Fibroblast of lung (primary cell): ENCODE measurements around the gene CDKN2D. TPM values are rescaled to one million over a fixed set of nuclear protein-coding genes. Genes with fewer than 3 reads are reported as not detected.

Experiments
- DNase-seq, 2 donors: peaks; one replicate each; pipeline versions ENCODE4 v3.0.0 to v3.0.0-alpha.2; 2010; ENCODE audit warnings: low read depth in 2 of 2
- H2AFZ ChIP-seq: 2 replicates; pipeline ENCODE4 v1.5.1; 2012; ENCODE audit warnings: low read length, control low read depth, inconsistent platforms
- H3K27ac ChIP-seq: 2 replicates; pipeline ENCODE4 v1.5.1; 2011; ENCODE audit warnings: low read length, control low read depth; ENCODE audit not compliant: insufficient read depth
- H3K27me3 ChIP-seq: 2 replicates; pipeline ENCODE4 v1.5.1; 2011; ENCODE audit warnings: mild to moderate bottlenecking, low read length; ENCODE audit not compliant: control insufficient read depth, insufficient read depth
- H3K36me3 ChIP-seq: 2 replicates; pipeline ENCODE4 v1.5.1; 2011; ENCODE audit warnings: low read length; ENCODE audit not compliant: control insufficient read depth, insufficient read depth
- H3K4me1 ChIP-seq: 2 replicates; pipeline ENCODE4 v1.5.1; 2011; ENCODE audit warnings: low read length; ENCODE audit not compliant: control insufficient read depth, insufficient read depth; ENCODE audit errors: extremely low read depth
- H3K4me2 ChIP-seq: 2 replicates; pipeline ENCODE4 v1.5.1; 2011; ENCODE audit warnings: low read length, control low read depth; ENCODE audit not compliant: insufficient read depth; ENCODE audit errors: extremely low read depth
- H3K4me3 ChIP-seq, 4 experiments: fragments of 200-600 bp in 1 of 4; sonication (generic) in 1 of 4; replicated peaks in 1 of 4; 2 replicates each; pipeline ENCODE4 v1.5.1; 2011 to 2016; ENCODE audit warnings: low read length in 4 of 4, low read depth in 3 of 4, mild to moderate bottlenecking in 3 of 4, control low read depth in 2 of 4, inconsistent platforms in 1 of 4, mixed read lengths in 1 of 4; ENCODE audit not compliant: insufficient read depth in 1 of 4; ENCODE audit errors: control extremely low read depth in 1 of 4
- H3K79me2 ChIP-seq: 2 replicates; pipeline ENCODE4 v1.5.1; 2012; ENCODE audit warnings: mild to moderate bottlenecking, low read length, inconsistent platforms; ENCODE audit not compliant: control insufficient read depth, insufficient read depth
- H3K9ac ChIP-seq: 2 replicates; pipeline ENCODE4 v1.5.1; 2011; ENCODE audit warnings: mild to moderate bottlenecking, low read length, control low read depth; ENCODE audit not compliant: insufficient read depth
- H3K9me3 ChIP-seq: 2 replicates; pipeline ENCODE4 v1.5.1; 2012; ENCODE audit warnings: low read depth, low read length; ENCODE audit not compliant: control insufficient read depth, insufficient read depth
- H4K20me1 ChIP-seq: 2 replicates; pipeline ENCODE4 v1.5.1; 2011; ENCODE audit warnings: low read length; ENCODE audit not compliant: control insufficient read depth, insufficient read depth; ENCODE audit errors: extremely low read depth
- EZH2 ChIP-seq: IDR thresholded peaks from 2 replicates; pipeline ENCODE4 v1.5.1; 2012; ENCODE audit warnings: low read length, control low read depth, mild to moderate bottlenecking; ENCODE audit errors: missing control alignments
- polyA plus RNA-seq, 2 donors: library from polyadenylated mRNA; depleted of rRNA in 1 of 2; stranded (reverse) in 1 of 2; unstranded in 1 of 2; fragments of >200 nt; gene quantifications; 2 replicates each; pipeline ENCODE4 v1.2.1, GENCODE V29; 2011 to 2012; ENCODE audit warnings: missing spikeins in 1 of 2
- total RNA-seq: library from RNA; depleted of rRNA; stranded (reverse); fragments of >200 nt; gene quantifications from 2 replicates; pipeline ENCODE4 v1.2.1, GENCODE V29; 2014
- TF ChIP-seq, protein P1 (sequence below), 2 donors: IDR thresholded peaks in 1 of 2; conservative IDR thresholded peaks in 1 of 2; 1 replicate in 1 of 2; 2 replicates in 1 of 2; pipeline ENCODE4 v1.5.1; 2011 to 2012; ENCODE audit warnings: low read length in 2 of 2, control low read depth in 1 of 2, inconsistent platforms in 1 of 2, low read depth in 1 of 2, mild to moderate bottlenecking in 1 of 2

The CDKN2D gene
- total and polyA plus RNA-seq, 2 donors (not counting 1 experiment from before 2014, with no cell fraction given) = 9.7 to 10.7 TPM

DNA sequence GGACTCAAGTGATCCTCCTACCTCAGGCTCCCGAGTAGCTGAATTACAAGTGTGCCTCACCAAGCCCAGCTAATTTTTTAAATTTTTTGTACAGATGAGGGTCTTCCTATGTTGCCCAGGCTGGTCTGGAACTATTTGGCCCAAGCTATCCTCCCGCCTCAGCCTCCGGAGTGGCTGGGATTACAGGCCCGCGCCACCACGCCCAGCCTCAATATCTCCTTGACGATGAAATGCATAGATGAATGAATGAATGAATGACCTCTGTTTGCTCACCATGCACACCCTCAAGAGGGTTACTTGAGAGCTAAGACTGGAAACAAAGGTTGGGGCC lies 33.2 kb upstream of the CDKN2D start:
- H3K4me2 ChIP-seq = no peak overlapping the region
- no peaks in the 10 kb centered on the region for H3K9me3 ChIP-seq
- peaks cover 6% of the 10 kb centered on the region for H3K4me1 ChIP-seq
- H3K4me3 ChIP-seq = peak overlapping the region in 2 of 4 experiments; percentile 17 to 22
- no peak overlapping the region for H2AFZ ChIP-seq
- no peak for DNase-seq
- TF ChIP-seq, protein P1, sequence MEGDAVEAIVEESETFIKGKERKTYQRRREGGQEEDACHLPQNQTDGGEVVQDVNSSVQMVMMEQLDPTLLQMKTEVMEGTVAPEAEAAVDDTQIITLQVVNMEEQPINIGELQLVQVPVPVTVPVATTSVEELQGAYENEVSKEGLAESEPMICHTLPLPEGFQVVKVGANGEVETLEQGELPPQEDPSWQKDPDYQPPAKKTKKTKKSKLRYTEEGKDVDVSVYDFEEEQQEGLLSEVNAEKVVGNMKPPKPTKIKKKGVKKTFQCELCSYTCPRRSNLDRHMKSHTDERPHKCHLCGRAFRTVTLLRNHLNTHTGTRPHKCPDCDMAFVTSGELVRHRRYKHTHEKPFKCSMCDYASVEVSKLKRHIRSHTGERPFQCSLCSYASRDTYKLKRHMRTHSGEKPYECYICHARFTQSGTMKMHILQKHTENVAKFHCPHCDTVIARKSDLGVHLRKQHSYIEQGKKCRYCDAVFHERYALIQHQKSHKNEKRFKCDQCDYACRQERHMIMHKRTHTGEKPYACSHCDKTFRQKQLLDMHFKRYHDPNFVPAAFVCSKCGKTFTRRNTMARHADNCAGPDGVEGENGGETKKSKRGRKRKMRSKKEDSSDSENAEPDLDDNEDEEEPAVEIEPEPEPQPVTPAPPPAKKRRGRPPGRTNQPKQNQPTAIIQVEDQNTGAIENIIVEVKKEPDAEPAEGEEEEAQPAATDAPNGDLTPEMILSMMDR (conservative IDR thresholded peaks at IDR 0.05 in 1 of 2, IDR thresholded peaks at IDR 0.05 in 1 of 2; ENCODE audit: low read depth in 1 of 2, low read length in 2 of 2) = no peak
- TF ChIP-seq EZH2 = no peak
- no peaks in the 10 kb centered on the region for H4K20me1 ChIP-seq
- H3K36me3 ChIP-seq = no peaks in the 10 kb centered on the region
- H3K9ac ChIP-seq = no peak overlapping the region
- H3K27me3 ChIP-seq = peaks cover 5% of the 10 kb centered on the region
- no peak overlapping the region for H3K27ac ChIP-seq
- H3K79me2 ChIP-seq = peaks cover 23% of the 10 kb centered on the region

DNA sequence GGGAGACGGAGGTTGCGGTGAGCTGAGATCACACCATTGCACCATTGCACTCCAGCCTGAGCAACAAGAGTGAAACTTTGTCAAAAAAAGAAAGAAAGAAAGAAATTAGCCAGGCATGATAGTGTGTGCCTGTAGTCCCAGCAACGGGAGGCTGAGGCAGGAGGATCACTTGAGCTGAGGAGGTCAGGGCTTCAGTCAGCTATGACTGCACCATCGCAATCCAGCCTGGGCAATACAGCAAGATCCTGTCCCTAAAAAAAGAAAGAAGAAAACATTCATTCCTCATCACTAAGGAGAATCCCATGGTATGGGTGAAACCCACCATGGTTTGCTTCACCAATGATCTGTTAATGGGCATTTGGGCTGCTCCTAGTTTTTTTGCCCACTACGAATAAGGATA lies 31.4 kb upstream of the CDKN2D start:
- peaks cover 6% of the 10 kb centered on the region for H3K4me1 ChIP-seq
- no peak overlapping the region for H3K4me3 ChIP-seq
- H2AFZ ChIP-seq = no peak overlapping the region
- H3K36me3 ChIP-seq = no peaks in the 10 kb centered on the region
- no peaks in the 10 kb centered on the region for H3K9me3 ChIP-seq
- H3K79me2 ChIP-seq = peaks cover 23% of the 10 kb centered on the region
- no peak for TF ChIP-seq EZH2
- TF ChIP-seq, protein P1 (conservative IDR thresholded peaks at IDR 0.05 in 1 of 2, IDR thresholded peaks at IDR 0.05 in 1 of 2; ENCODE audit: low read depth in 1 of 2, low read length in 2 of 2) = no peak
- no peaks in the 10 kb centered on the region for H4K20me1 ChIP-seq
- DNase-seq = no peak
- H3K27me3 ChIP-seq = peaks cover 5% of the 10 kb centered on the region
- no peak overlapping the region for H3K4me2 ChIP-seq
- H3K9ac ChIP-seq = no peak overlapping the region
- H3K27ac ChIP-seq = no peak overlapping the region

DNA sequence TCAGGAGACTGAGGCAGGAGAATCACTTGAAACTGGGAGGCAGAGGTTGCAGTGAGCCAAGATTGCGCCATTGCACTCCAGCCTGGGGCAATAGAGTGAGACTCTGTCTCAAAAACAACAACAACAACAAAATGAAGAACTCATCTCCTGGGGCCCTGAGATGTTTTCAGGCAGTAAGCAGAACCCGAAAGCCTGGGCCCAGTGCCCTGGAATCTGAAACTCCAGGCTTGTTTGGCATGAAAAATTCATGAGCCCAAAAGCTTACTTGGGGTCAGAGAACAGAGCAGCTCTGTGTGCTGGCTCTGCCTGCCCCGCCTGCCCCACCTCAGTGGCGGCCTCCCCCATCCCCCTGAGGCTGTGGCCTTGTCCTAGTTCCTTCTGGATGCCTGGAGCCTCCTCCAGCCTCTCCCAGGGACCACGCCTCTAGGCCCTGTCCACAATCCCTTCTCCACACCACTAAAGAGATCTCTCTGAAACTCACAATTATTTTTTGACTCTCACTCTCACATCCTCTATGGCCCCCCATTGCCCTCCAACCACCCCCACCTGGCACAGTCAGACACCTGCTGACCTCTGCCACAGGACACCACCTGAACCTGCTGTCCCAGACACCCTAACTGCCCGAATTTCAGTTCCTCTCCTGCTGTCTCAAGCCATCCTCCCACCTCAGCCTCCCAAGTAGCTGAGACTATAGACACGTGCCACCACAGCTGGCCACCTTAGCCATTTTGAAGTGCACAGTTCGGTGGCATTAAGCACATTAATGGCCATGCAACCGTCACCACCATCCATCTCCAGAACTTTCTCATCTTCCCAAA lies 25.2 kb upstream of the CDKN2D start:
- H3K36me3 ChIP-seq = no peaks in the 10 kb centered on the region
- H3K4me1 ChIP-seq = no peaks in the 10 kb centered on the region
- H3K9ac ChIP-seq = no peak overlapping the region
- no peak overlapping the region for H3K4me2 ChIP-seq
- H2AFZ ChIP-seq = no peak overlapping the region
- H3K4me3 ChIP-seq = no peak overlapping the region
- H3K27ac ChIP-seq = no peak overlapping the region
- H4K20me1 ChIP-seq = no peaks in the 10 kb centered on the region
- TF ChIP-seq, protein P1 (conservative IDR thresholded peaks at IDR 0.05 in 1 of 2, IDR thresholded peaks at IDR 0.05 in 1 of 2; ENCODE audit: low read depth in 1 of 2, low read length in 2 of 2) = no peak
- no peak for TF ChIP-seq EZH2
- DNase-seq = no peak
- H3K27me3 ChIP-seq = no peaks in the 10 kb centered on the region
- H3K79me2 ChIP-seq = no peaks in the 10 kb centered on the region
- no peaks in the 10 kb centered on the region for H3K9me3 ChIP-seq
